GM19324 (cell line): ENCODE data around the gene SPX.

Experiments
- ATAC-seq: cut with Tn5 transposase; IDR thresholded peaks from one replicate; pipeline ENCODE4 v1.9.1; 2021; ENCODE audit warnings: mild to moderate bottlenecking, moderate library complexity; ENCODE audit not compliant: unreplicated experiment, low FRiP score

SPX gene

GRCh38 chr12:21529456-21529855, 3.4 kb downstream of the SPX start:
- ATAC-seq = no peak

DNA sequence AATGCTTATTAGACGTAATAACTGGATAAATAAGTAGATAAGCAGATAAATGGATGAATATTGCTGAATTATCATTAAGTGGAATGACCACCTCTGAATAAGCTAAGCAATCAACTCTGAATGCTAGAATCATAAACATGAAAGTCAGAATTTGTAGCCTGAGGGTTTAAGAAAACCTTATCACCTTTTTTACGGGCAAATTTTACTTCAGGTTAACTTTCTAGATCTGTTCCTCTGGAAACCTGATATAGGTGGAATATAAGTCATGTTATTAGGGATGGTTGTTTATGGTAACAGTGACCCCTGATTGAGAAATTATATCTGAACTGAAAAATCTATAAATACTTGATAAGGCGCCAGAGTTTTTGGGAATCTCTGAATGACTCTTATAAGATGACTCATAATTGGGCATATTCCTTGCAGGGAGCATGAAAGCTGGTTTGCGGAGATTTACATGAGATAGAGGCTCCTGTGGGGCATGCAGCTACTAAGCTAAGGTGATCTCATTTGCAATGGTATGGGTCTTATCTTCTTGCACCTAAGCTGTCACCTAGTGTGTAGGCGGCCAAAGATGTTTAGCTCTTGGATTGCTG, 12.1 kb downstream of the SPX start:
- ATAC-seq = no peak

GRCh38 chr12:21539797-21540196, 13.7 kb downstream of the SPX start:
- ATAC-seq = no peak

- ATAC-seq = no peak
Observed at GRCh38 chr12:21541773-21542172, 15.7 kb downstream of the SPX start.

- no peak for ATAC-seq
Observed at GRCh38 chr12:21542403-21542802, 16.3 kb downstream of the SPX start.

GRCh38 chr12:21543151-21543550, 17.1 kb downstream of the SPX start:
- ATAC-seq = no peak

- no peak for ATAC-seq
Observed at GRCh38 chr12:21545557-21545956, 19.5 kb downstream of the SPX start.

GRCh38 chr12:21546716-21547115, 20.6 kb downstream of the SPX start:
- no peak for ATAC-seq

GRCh38 chr12:21547437-21547836, 21.3 kb downstream of the SPX start:
- ATAC-seq = no peak

DNA sequence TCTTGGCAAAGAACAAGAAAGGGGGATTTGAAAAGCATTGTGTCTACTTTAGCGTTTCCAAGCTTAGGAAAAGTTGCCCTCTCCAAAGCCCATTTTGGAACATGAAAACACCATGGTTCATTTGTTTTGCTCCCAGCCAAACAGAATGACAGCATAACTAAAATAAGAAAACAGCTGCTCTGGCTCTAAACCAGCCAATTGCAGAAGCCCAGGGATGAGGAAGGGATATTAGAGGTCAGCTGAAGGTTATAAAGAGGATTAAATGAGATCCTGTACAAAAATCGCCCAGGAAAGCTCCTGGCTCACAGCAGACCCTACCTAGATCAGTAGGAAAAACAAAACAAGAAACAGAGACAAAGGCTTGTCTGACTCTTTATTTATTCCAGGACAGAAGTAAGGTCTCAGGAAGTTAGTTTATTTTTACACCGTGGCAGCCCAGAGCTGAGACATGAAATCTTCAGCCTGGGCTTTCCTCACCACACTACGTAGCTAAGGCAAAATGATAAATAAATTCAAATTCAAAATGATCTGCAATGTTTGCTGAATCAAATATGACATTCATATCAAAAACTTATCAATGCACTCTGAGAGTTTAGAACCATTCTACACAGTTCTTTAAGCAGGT, 25.9 kb downstream of the SPX start:
- ATAC-seq = no peak

DNA sequence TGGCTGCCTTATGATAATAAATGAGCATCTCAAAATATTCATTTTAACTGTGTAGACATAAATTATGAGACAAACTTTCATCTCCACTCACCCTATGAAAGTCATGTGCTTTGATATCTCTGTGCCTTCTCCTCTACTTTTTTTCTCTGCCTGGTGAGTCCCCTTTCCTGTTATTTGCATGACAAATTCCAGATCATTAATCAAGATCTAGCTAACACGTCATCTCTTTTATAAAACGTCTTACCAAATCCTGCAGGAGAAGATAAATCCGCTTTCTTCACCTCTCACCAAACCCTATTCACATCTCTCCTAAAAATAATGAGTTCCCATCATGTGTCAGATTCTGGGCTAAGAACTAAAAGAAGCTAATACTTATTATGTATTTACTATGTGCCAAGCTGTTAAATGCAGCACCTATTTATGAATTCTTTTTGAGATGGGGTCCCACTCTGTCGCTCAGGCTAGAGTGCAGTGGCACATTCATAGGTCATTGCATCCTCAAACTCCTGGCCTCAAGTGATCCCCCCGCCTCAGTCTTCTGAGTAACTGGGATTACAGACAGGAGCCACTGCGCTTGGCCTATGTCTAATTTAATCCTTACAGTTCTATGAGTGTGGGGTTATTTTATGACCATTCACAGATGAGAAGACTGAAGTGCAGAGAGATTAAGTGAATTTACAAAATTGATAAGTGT, 26.7 kb downstream of the SPX start:
- ATAC-seq = no peak

GRCh38 chr12:21553329-21553675, 27.2 kb downstream of the SPX start:
- ATAC-seq = no peak

GRCh38 chr12:21558100-21558679, 32.1 kb downstream of the SPX start:
- no peak for ATAC-seq

DNA sequence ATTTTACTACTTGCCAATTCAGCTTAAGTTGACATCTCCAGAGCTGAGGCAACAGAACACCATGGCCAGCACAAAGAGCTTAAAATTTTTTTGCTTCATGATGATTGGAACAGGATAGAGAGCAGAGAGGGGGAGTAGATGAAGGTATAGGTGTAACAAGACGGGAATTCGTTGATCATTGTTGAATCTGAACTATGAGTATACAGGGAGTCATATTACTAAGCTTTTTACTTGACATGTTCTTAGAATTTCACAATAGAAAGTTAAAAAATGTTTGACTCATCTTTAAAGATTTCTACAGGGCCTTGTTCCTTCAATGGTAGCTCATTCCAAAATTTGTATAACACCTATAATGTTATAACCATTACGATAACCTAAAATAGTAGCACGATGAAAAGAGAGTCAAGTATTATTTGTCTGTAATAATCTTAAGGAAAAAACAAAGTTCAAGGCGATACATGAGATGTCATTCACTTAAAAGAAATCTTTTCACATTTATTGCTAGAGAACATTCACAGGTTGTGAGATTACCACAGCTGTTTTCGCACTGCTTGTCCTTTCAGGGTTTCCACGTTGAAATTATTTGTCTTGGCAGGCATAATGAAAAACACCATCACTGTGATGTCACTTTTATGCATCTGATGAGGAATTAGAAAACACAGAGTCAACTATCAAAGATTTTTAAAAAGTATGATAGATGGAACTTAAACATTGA, 33.9 kb downstream of the SPX start:
- ATAC-seq = no peak

DNA sequence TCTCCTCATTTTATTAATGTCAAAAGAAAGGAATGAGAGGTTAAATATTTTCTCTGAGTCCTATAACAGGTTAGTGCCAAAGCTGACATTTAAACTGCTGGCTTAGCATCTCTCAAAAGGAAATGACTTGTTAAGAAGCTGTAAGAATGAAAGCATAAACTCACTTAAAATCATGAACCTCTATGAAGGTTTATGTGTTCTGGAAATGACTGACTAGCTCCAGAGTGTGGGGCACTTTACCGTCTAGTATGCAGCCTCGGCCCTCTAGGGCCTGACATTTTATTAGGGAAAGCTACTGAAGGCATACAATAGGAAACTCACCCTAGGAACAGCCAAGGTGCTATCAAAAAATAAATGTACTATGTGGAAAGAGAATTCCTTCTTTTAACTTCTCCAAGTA, 35.1 kb downstream of the SPX start:
- ATAC-seq = no peak

GRCh38 chr12:21562859-21563258, 36.8 kb downstream of the SPX start:
- ATAC-seq = no peak

GRCh38 chr12:21566223-21566906, 40.3 kb downstream of the SPX start:
- no peak for ATAC-seq

- ATAC-seq = no peak
Observed at GRCh38 chr12:21566907-21567394, 40.9 kb downstream of the SPX start.

DNA sequence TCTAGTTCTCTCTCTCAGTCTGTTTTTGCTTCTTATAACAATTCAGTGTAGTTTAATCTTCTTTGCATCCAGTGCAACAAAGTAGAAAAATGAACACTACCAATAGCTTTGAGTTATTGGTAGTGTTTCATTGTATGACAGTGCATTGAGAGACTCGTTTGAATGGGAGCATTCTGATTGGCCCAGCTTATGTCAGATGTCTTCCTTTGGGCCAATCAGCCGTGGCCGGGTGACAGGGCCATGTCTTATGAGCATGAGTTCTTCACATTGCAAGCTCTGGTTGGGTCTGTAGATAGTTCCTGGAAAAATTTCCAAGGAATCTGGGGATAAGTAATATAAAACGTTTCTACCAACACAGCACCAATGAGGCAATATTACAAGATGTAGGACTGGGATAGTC, 42.0 kb downstream of the SPX start:
- no peak for ATAC-seq

DNA sequence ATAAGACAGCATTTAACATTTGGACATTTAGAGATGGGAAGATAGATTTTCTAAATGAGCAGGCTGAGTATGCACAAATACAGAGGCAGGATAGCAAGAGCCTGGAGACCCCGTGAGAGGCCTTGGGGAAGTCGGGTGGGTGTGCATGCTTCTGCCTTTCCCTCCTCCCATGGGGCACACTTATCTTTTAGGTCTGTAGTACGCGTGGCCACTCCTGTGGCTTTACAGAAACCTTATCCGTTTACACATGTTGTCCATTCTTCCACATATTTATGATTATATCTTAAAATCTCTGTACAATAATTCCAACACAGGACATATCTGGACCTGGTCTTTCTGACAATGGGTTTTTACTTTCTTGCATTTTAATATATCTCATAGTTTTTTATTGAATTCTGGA, 45.0 kb downstream of the SPX start:
- ATAC-seq = no peak
